HepG2 (cell line): ENCODE measurements around the gene KIAA0232. TPM values are rescaled to one million over a fixed set of nuclear protein-coding genes. Genes with fewer than 3 reads are reported as not detected.

Experiments
- BRCA1 ChIP-seq: sonication (generic); formaldehyde crosslinking; IDR thresholded peaks from 2 replicates; pipeline ENCODE4 v1.4.0; 2020; ENCODE audit warnings: missing genetic modification reagents
- CHD2 ChIP-seq: IDR thresholded peaks from 2 replicates; pipeline ENCODE4 v1.6.1; 2011; ENCODE audit warnings: low read depth, low read length, improper control_type of control experiment
- E2F5 ChIP-seq: sonication (generic); formaldehyde crosslinking; conservative IDR thresholded peaks from 2 replicates; pipeline ENCODE4 v1.4.0; 2020; ENCODE audit warnings: missing genetic modification reagents
- FOXM1 ChIP-seq: sonication (generic); formaldehyde crosslinking; IDR thresholded peaks from 2 replicates; pipeline ENCODE4 v1.5.0; 2020; ENCODE audit warnings: missing genetic modification reagents
- GFI1 ChIP-seq: sonication (generic); formaldehyde crosslinking; IDR thresholded peaks from 2 replicates; pipeline ENCODE4 v1.5.0; 2020; ENCODE audit warnings: missing genetic modification reagents, mild to moderate bottlenecking, borderline replicate concordance
- MIXL1 ChIP-seq: IDR thresholded peaks from 2 replicates; pipeline ENCODE4 v1.6.1; 2016
- NCOA1 ChIP-seq: sonication (generic); formaldehyde crosslinking; IDR thresholded peaks from 2 replicates; pipeline ENCODE4 v1.9.0; 2021; ENCODE audit warnings: missing genetic modification reagents
- NCOR1 ChIP-seq: fragments of 200-600 bp; sonication (generic); IDR thresholded peaks from 2 replicates; pipeline ENCODE4 v1.7.0; 2017; ENCODE audit warnings: antibody characterized with exemption, low read length, borderline replicate concordance
- PBX3 ChIP-seq: sonication (generic); formaldehyde crosslinking; IDR thresholded peaks from 2 replicates; pipeline ENCODE4 v1.8.1; 2023; ENCODE audit warnings: missing genetic modification reagents, inconsistent platforms, borderline replicate concordance
- SP4 ChIP-seq: sonication (generic); formaldehyde crosslinking; IDR thresholded peaks from 2 replicates; pipeline ENCODE4 v1.8.1; 2023; ENCODE audit warnings: mild to moderate bottlenecking, missing genetic modification reagents
- UBTF ChIP-seq: sonication (generic); formaldehyde crosslinking; IDR thresholded peaks from 2 replicates; pipeline ENCODE4 v1.4.0; 2020; ENCODE audit warnings: mild to moderate bottlenecking, missing genetic modification reagents
- ZBTB21 ChIP-seq: sonication (generic); formaldehyde crosslinking; IDR thresholded peaks from 2 replicates; pipeline ENCODE4 v1.4.0; 2020; ENCODE audit warnings: missing genetic modification reagents
- ZMYM4 ChIP-seq: sonication (generic); formaldehyde crosslinking; IDR thresholded peaks from 2 replicates; pipeline ENCODE4 v1.8.1; 2023; ENCODE audit warnings: mild to moderate bottlenecking, missing genetic modification reagents
- ZNF143 ChIP-seq: sonication (generic); formaldehyde crosslinking; IDR thresholded peaks from 2 replicates; pipeline ENCODE4 v1.4.0; 2020; ENCODE audit warnings: missing genetic modification reagents
- ZNF225 ChIP-seq: sonication (generic); formaldehyde crosslinking; IDR thresholded peaks from 2 replicates; pipeline ENCODE4 v1.4.0; 2020; ENCODE audit warnings: mild to moderate bottlenecking, missing genetic modification reagents
- ZNF530 ChIP-seq: sonication (generic); formaldehyde crosslinking; IDR thresholded peaks from 2 replicates; pipeline ENCODE4 v1.5.0; 2020; ENCODE audit warnings: low read depth, mild to moderate bottlenecking, missing genetic modification reagents
- ZSCAN31 ChIP-seq: sonication (generic); formaldehyde crosslinking; IDR thresholded peaks from 2 replicates; pipeline ENCODE4 v1.5.0; 2020; ENCODE audit warnings: low read depth, mild to moderate bottlenecking, missing genetic modification reagents
- polyA plus RNA-seq, 8 experiments: library from polyadenylated mRNA; depleted of rRNA in 3 of 8; stranded (reverse) in 7 of 8; unstranded in 1 of 8; fragments of >200 nt; fragmentation: Illumina TruSeq in 4 of 8; extraction: Trizol in 4 of 8; gene quantifications; 2 replicates each; pipeline versions ENCODE4 v1.2.1 to v1.2.3, GENCODE V29; 2011 to 2016; ENCODE audit warnings: low read depth in 4 of 8, missing spikeins in 1 of 8, mixed read lengths in 1 of 8; ENCODE audit not compliant: insufficient read depth in 1 of 8
- total RNA-seq, 5 experiments: library from RNA; depleted of rRNA; stranded (reverse); fragments of >200 nt; fragmentation: Illumina TruSeq; extraction: Trizol; gene quantifications; 2 replicates each; pipeline ENCODE4 v1.2.3, GENCODE V29; 2016; ENCODE audit warnings: low read depth in 1 of 5
- TF ChIP-seq, protein P1 (sequence below): sonication (generic); formaldehyde crosslinking; IDR thresholded peaks from 2 replicates; pipeline ENCODE4 v1.5.1; 2020; ENCODE audit warnings: mild to moderate bottlenecking, missing genetic modification reagents, borderline replicate concordance
- TF ChIP-seq, protein P2 (sequence below): sonication (generic); formaldehyde crosslinking; IDR thresholded peaks from 2 replicates; pipeline ENCODE4 v1.5.0; 2020; ENCODE audit warnings: missing genetic modification reagents

KIAA0232 gene
- total and polyA plus RNA-seq, 2 of the 13 experiments (the other 11 are each of a cell fraction or from before 2014, with no cell fraction given): 7.8 to 17.1 TPM

- TF ChIP-seq, protein P1, sequence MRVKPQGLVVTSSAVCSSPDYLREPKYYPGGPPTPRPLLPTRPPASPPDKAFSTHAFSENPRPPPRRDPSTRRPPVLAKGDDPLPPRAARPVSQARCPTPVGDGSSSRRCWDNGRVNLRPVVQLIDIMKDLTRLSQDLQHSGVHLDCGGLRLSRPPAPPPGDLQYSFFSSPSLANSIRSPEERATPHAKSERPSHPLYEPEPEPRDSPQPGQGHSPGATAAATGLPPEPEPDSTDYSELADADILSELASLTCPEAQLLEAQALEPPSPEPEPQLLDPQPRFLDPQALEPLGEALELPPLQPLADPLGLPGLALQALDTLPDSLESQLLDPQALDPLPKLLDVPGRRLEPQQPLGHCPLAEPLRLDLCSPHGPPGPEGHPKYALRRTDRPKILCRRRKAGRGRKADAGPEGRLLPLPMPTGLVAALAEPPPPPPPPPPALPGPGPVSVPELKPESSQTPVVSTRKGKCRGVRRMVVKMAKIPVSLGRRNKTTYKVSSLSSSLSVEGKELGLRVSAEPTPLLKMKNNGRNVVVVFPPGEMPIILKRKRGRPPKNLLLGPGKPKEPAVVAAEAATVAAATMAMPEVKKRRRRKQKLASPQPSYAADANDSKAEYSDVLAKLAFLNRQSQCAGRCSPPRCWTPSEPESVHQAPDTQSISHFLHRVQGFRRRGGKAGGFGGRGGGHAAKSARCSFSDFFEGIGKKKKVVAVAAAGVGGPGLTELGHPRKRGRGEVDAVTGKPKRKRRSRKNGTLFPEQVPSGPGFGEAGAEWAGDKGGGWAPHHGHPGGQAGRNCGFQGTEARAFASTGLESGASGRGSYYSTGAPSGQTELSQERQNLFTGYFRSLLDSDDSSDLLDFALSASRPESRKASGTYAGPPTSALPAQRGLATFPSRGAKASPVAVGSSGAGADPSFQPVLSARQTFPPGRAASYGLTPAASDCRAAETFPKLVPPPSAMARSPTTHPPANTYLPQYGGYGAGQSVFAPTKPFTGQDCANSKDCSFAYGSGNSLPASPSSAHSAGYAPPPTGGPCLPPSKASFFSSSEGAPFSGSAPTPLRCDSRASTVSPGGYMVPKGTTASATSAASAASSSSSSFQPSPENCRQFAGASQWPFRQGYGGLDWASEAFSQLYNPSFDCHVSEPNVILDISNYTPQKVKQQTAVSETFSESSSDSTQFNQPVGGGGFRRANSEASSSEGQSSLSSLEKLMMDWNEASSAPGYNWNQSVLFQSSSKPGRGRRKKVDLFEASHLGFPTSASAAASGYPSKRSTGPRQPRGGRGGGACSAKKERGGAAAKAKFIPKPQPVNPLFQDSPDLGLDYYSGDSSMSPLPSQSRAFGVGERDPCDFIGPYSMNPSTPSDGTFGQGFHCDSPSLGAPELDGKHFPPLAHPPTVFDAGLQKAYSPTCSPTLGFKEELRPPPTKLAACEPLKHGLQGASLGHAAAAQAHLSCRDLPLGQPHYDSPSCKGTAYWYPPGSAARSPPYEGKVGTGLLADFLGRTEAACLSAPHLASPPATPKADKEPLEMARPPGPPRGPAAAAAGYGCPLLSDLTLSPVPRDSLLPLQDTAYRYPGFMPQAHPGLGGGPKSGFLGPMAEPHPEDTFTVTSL: no peak
- TF ChIP-seq FOXM1 (CRISPR knock-in tag) (no peak), ZNF225 (CRISPR knock-in tag) (no peak), NCOA1 (0 out of 2 replicates have a peak, but pooled peaks have one; percentile 39), MIXL1 (CRISPR knock-in tag) (peak; percentile 22; the same call in 1 of the 2 replicates), ZBTB21 (CRISPR knock-in tag) (no peak), SP4 (CRISPR knock-in tag) (0 out of 2 replicates have a peak, but pooled peaks have one; percentile 54), ZSCAN31 (CRISPR knock-in tag) (peak; percentile 68; the same call in 1 of the 2 replicates), CHD2 (no peak), ZNF143 (CRISPR knock-in tag) (no peak), NCOR1 (no peak; the same call in 1 of the 2 replicates), UBTF (CRISPR knock-in tag) (peak; percentile 87), E2F5 (no peak), BRCA1 (no peak), GFI1 (peak; percentile 78; the same call in 1 of the 2 replicates), PBX3 (no peak), ZMYM4 (peak; percentile 71; the same call in 1 of the 2 replicates), ZNF530 (CRISPR knock-in tag) (no peak)
- TF ChIP-seq, protein P2, sequence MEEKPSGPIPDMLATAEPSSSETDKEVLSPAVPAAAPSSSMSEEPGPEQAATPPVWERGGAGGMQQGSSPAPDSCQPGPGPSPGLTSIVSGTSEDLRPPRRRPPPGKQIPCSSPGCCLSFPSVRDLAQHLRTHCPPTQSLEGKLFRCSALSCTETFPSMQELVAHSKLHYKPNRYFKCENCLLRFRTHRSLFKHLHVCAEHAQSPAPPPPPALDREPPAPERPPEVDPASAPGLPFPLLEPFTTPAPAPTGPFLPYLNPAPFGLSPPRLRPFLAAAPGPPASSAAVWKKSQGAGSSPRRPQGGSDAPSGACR (CRISPR knock-in tag): peak; percentile 93
Measured at GRCh38 chr4:6749340-6750171, 33.0 kb upstream of the KIAA0232 start (continued).
